OCI-LY1 (cell line): ENCODE data around the gene ORAI1.
A peak's percentile ranks its signal among the peaks of the same experiment; 100 is the strongest.
"Not testable (repeated sequence)": the region's sequence is repeated elsewhere in the genome, so short reads cannot be mapped to it uniquely, and the experiment has no call there.

ENCODE experiments used
- H2AFZ ChIP-seq: fragments of 200-600 bp; sonication (generic), shearing (Covaris generic); 2 replicates; pipeline ENCODE4 v1.6.0; 2014; ENCODE audit warnings: antibody characterized with exemption, mild to moderate bottlenecking, low read length
- H3F3A ChIP-seq: fragments of 200-600 bp; sonication (generic), shearing (Covaris generic); 2 replicates; pipeline ENCODE4 v1.6.0; 2014; ENCODE audit warnings: mild to moderate bottlenecking, antibody characterized with exemption, low read length, moderate library complexity; ENCODE audit not compliant: insufficient read depth
- H3K27ac ChIP-seq: fragments of 200-600 bp; sonication (generic); 2 replicates; pipeline ENCODE4 v1.5.1; 2014; ENCODE audit warnings: low read length, mixed run types, mild to moderate bottlenecking, low read depth; ENCODE audit not compliant: poor library complexity, severe bottlenecking
- H3K27me3 ChIP-seq: fragments of 200-600 bp; sonication (generic); 2 replicates; pipeline ENCODE4 v1.6.0; 2014; ENCODE audit warnings: antibody characterized with exemption, mild to moderate bottlenecking, low read length, moderate library complexity; ENCODE audit not compliant: insufficient read depth
- H3K36me3 ChIP-seq: fragments of 200-600 bp; sonication (generic); 2 replicates; pipeline ENCODE4 v1.6.1; 2014; ENCODE audit warnings: mild to moderate bottlenecking, antibody characterized with exemption, low read length, moderate library complexity, mixed read lengths; ENCODE audit not compliant: insufficient read depth
- H3K4me1 ChIP-seq: fragments of 200-600 bp; sonication (generic); 2 replicates; pipeline ENCODE4 v1.5.1; 2014; ENCODE audit warnings: mild to moderate bottlenecking, low read length, moderate library complexity; ENCODE audit not compliant: insufficient read depth, severe bottlenecking
- H3K4me2 ChIP-seq: fragments of 200-600 bp; sonication (generic), shearing (Covaris generic); 2 replicates; pipeline ENCODE4 v1.6.1; 2014; ENCODE audit warnings: low read length
- H3K4me3 ChIP-seq: fragments of 200-600 bp; sonication (generic); 2 replicates; pipeline ENCODE4 v1.5.1; 2014; ENCODE audit warnings: low read length, low read depth, mild to moderate bottlenecking, mixed read lengths; ENCODE audit not compliant: poor library complexity, severe bottlenecking
- H3K79me2 ChIP-seq: fragments of 200-600 bp; shearing (Covaris generic); 2 replicates; pipeline ENCODE4 v1.6.1; 2016; ENCODE audit warnings: mixed run types, low read length, mixed read lengths; ENCODE audit not compliant: insufficient read depth
- H3K9ac ChIP-seq: fragments of 200-600 bp; sonication (generic), shearing (Covaris generic); 2 replicates; pipeline ENCODE4 v1.6.1; 2014; ENCODE audit warnings: mild to moderate bottlenecking, low read length, mixed read lengths
- H3K9me2 ChIP-seq: fragments of 200-600 bp; sonication (generic), shearing (Covaris generic); 2 replicates; pipeline ENCODE4 v1.6.1; 2014; ENCODE audit warnings: low read depth, mild to moderate bottlenecking, low read length, mixed read lengths
- H3K9me3 ChIP-seq: fragments of 200-600 bp; shearing (Covaris generic); 2 replicates; pipeline ENCODE4 v1.6.1; 2014; ENCODE audit warnings: low read length, mixed read lengths
- H4K20me1 ChIP-seq: fragments of 200-600 bp; sonication (generic), shearing (Covaris generic); 2 replicates; pipeline ENCODE4 v1.6.0; 2016; ENCODE audit warnings: mild to moderate bottlenecking, low read length; ENCODE audit not compliant: insufficient read depth
- EZH2 ChIP-seq: fragments of 200-600 bp; sonication (generic), shearing (Covaris generic); IDR thresholded peaks from 2 replicates; pipeline ENCODE4 v1.8.0; 2017; ENCODE audit warnings: borderline replicate concordance, mixed run types, mild to moderate bottlenecking, antibody characterized with exemption, low read length, moderate library complexity, mixed read lengths
- TF ChIP-seq, protein P1 (sequence below): fragments of 200-600 bp; sonication (generic), shearing (Covaris generic); IDR thresholded peaks from 2 replicates; pipeline ENCODE4 v1.5.1; 2017; ENCODE audit warnings: mild to moderate bottlenecking, antibody characterized with exemption, low read length, moderate library complexity, mixed read lengths

The ORAI1 gene

DNA sequence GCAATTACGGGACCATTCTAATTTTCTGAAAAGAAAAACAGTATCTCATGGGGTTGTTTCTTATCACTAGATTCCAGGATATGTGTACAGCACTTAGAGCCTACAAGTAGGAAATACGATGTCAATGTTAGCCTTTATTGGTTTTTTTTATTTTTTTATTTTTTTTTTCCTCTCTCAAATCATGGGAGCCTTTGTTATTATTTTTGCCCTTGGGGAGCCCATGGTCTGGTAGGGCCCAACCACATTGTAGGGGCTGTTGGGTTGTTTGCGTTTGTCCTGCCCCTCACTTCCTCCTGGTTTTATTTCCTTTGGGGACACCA, 37.2 kb downstream of the ORAI1 start:
- peak overlapping the region; percentile 93 for H3K4me2 ChIP-seq
- no peaks in the 10 kb centered on the region for H3K9me2 ChIP-seq
- H3F3A ChIP-seq: 0 out of 2 replicates have a peak, but pooled peaks cover 4% of the 10 kb centered on the region
- H3K4me1 ChIP-seq: peaks cover 39% of the 10 kb centered on the region
- 0 out of 2 replicates have a peak overlapping the region, but pooled peaks have one; percentile 27 for H2AFZ ChIP-seq
- peak overlapping the region; percentile 29 for H3K27ac ChIP-seq
- H3K9ac ChIP-seq: no peak overlapping the region
- TF ChIP-seq, protein P1, sequence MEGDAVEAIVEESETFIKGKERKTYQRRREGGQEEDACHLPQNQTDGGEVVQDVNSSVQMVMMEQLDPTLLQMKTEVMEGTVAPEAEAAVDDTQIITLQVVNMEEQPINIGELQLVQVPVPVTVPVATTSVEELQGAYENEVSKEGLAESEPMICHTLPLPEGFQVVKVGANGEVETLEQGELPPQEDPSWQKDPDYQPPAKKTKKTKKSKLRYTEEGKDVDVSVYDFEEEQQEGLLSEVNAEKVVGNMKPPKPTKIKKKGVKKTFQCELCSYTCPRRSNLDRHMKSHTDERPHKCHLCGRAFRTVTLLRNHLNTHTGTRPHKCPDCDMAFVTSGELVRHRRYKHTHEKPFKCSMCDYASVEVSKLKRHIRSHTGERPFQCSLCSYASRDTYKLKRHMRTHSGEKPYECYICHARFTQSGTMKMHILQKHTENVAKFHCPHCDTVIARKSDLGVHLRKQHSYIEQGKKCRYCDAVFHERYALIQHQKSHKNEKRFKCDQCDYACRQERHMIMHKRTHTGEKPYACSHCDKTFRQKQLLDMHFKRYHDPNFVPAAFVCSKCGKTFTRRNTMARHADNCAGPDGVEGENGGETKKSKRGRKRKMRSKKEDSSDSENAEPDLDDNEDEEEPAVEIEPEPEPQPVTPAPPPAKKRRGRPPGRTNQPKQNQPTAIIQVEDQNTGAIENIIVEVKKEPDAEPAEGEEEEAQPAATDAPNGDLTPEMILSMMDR: no peak
- TF ChIP-seq EZH2: no peak
- peak overlapping the region; percentile 94 for H3K4me3 ChIP-seq
- H3K36me3 ChIP-seq: peaks cover 11% of the 10 kb centered on the region; the same call in 1 of the 2 replicates
- no peaks in the 10 kb centered on the region for H3K27me3 ChIP-seq
- H3K79me2 ChIP-seq: peaks cover 4% of the 10 kb centered on the region; the same call in 1 of the 2 replicates
- H3K9me3 ChIP-seq: no peaks in the 10 kb centered on the region
- no peaks in the 10 kb centered on the region for H4K20me1 ChIP-seq

DNA sequence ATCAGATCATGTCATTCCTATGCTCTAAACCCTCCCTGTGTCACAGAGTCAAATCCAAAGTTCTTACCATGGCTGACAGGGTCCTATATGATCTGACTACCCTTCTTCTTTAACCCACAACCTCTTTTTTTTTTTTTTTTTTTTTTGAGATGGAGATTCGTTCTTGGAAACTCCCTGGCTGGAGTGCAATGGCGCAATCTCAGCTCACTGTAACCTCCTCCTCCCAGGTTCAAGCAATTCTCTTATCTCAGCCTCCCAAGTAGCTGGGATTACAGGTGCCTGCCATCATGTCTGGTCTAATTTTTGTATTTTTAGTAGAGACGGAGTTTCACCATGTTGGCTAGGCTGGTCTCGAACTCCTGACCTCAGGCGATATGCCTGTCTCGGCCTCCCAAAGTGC, 40.5 kb downstream of the ORAI1 start:
- not testable (repeated sequence) for H3K9me3 ChIP-seq, H3F3A ChIP-seq, H3K4me2 ChIP-seq, H2AFZ ChIP-seq, H3K79me2 ChIP-seq, H4K20me1 ChIP-seq, H3K4me3 ChIP-seq, H3K27me3 ChIP-seq, H3K9ac ChIP-seq, H3K9me2 ChIP-seq, H3K27ac ChIP-seq
- Histone ChIP-seq H3K4me1 (peaks cover 30% of the 10 kb centered on the region), H3K36me3 (peaks cover 22% of the 10 kb centered on the region)

DNA sequence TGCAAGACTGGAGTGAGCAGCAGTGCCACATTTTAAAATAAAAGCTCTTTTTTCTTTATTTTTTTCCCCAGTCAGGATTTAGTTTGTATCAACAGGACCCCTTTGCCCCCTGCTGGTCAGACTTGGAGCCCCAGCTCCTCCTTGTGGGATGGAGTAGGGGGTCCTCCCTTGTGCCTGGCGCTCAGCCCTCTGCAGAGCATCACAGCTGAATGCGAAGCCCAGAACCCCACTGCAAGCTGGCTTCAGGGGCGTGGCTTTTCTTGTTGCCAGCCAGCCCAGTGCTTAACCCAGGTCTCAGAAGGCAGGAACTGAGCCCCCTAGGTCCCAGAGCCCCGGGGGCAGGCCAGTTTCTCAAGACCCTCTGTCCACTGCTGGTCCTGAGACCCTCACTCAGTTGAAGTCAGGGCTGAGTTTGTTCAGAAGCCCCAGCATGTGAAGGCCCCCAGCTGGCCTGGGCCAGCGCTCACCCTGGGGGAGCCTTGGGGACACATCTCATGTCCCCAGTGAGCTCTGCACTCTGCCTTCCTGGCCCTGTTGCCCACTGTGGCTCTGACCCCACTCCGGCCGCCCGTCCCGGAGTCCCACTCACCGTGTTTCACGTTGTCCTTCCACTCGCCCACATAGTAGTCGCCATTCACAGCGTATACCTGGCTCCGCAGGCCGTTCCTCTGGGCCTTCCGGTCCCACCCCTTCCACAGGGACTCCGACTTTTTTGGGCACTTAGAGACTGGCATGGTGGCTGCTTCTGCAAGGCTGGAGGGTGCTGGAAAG, 42.6 kb downstream of the ORAI1 start:
- Histone ChIP-seq H3K9me2 (no peaks in the 10 kb centered on the region), H3K36me3 (peaks cover 22% of the 10 kb centered on the region), H4K20me1 (no peaks in the 10 kb centered on the region), H3F3A (0 out of 2 replicates have a peak, but pooled peaks cover 4% of the 10 kb centered on the region), H3K27me3 (no peaks in the 10 kb centered on the region), H2AFZ (no peak overlapping the region), H3K4me1 (peaks cover 39% of the 10 kb centered on the region), H3K4me2 (no peak overlapping the region), H3K9me3 (no peaks in the 10 kb centered on the region), H3K9ac (no peak overlapping the region), H3K4me3 (no peak overlapping the region), H3K79me2 (peaks cover 4% of the 10 kb centered on the region; the same call in 1 of the 2 replicates), H3K27ac (no peak overlapping the region)
- no peak for TF ChIP-seq EZH2
- TF ChIP-seq, protein P1: peak; percentile 71

DNA sequence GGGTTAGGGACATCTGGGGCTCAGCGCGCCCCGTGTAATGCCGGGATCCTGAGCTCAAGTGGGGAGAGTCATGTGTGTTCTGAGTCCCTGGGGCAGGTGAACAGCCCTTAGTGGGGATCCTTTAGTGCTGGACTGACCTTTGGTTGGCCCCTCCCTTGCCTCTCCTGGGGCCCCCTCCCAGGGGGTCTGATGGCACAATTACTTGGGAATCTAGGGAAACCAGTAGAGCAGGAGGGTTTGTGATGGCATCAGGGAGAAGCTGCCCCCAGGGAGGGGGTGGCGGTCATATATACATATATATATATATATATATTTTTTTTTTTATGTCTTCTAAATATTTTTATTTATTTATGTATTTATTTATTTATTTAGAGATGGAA, 43.2 kb downstream of the ORAI1 start, which contains the start of gene MORN3:
MORN3 (minus strand) TSS at position 134 of the 380 bp plus-strand sequence. CDS start 171 bp downstream, outside the sequence.
- Histone ChIP-seq H3K27me3 (no peaks in the 10 kb centered on the region), H3K4me3 (no peak within 1 kb of the TSS), H3K9ac (no peak within 1 kb of the TSS), H3K4me2 (no peak within 1 kb of the TSS), H3K9me2 (no peaks in the 10 kb centered on the region), H4K20me1 (no peaks in the 10 kb centered on the region), H3K79me2 (peaks cover 4% of the 10 kb centered on the region; the same call in 1 of the 2 replicates), H3F3A (0 out of 2 replicates have a peak, but pooled peaks cover 4% of the 10 kb centered on the region), H3K4me1 (peaks cover 38% of the 10 kb centered on the region), H3K36me3 (peaks cover 22% of the 10 kb centered on the region), H3K9me3 (no peaks in the 10 kb centered on the region), H2AFZ (no peak within 1 kb of the TSS), H3K27ac (no peak within 1 kb of the TSS)
- TF ChIP-seq EZH2: no peak
- TF ChIP-seq, protein P1: no peak
